GM12878 (cell line): ENCODE results near the gene GOLGA7B.

Experiments used
- EGR1 ChIP-seq, 2 experiments: IDR thresholded peaks; 1 replicate in 1 of 2; 2 replicates in 1 of 2; pipeline ENCODE4 v1.6.1; 2011 to 2012; ENCODE audit warnings: low read depth in 2 of 2, low read length in 2 of 2, borderline replicate concordance in 1 of 2, mild to moderate bottlenecking in 1 of 2, moderate library complexity in 1 of 2
- EP300 ChIP-seq, 2 experiments: fragments of 150-350 bp in 1 of 2; IDR thresholded peaks; 2 replicates each; pipeline ENCODE4 v1.6.1; 2011 to 2012; ENCODE audit warnings: low read depth in 2 of 2, low read length in 2 of 2, borderline replicate concordance in 1 of 2, improper control_type of control experiment in 1 of 2, inconsistent platforms in 1 of 2; ENCODE audit not compliant: control insufficient read depth in 1 of 2
- PBX3 ChIP-seq: IDR thresholded peaks from 2 replicates; pipeline ENCODE4 v1.6.1; 2011; ENCODE audit warnings: mild to moderate bottlenecking, low read depth, low read length, moderate library complexity; ENCODE audit not compliant: insufficient replicate concordance
- YY1 ChIP-seq: IDR thresholded peaks from 2 replicates; pipeline ENCODE4 v1.6.1; 2011; ENCODE audit warnings: low read depth, mild to moderate bottlenecking, low read length
- TF ChIP-seq, protein P1 (sequence below): IDR thresholded peaks from 2 replicates; pipeline ENCODE4 v1.6.1; 2011; ENCODE audit warnings: borderline replicate concordance, low read depth, mild to moderate bottlenecking, moderate library complexity, low read length; ENCODE audit not compliant: insufficient read depth, poor library complexity, severe bottlenecking
- TF ChIP-seq, protein P2 (sequence below), 3 experiments: IDR thresholded peaks in 2 of 3; conservative IDR thresholded peaks in 1 of 3; 2 replicates each; pipeline ENCODE4 v1.5.1; 2011; ENCODE audit warnings: low read depth in 3 of 3, low read length in 3 of 3, mild to moderate bottlenecking in 3 of 3, control low read depth in 2 of 3, moderate library complexity in 2 of 3, inconsistent platforms in 1 of 3, mixed read lengths in 1 of 3; ENCODE audit not compliant: control insufficient read depth in 2 of 3, insufficient read depth in 1 of 3; ENCODE audit errors: extremely low read depth in 1 of 3

- TF ChIP-seq PBX3 (no peak), EP300 (IDR thresholded peaks at IDR 0.05; ENCODE audit: borderline replicate concordance in 1 of 2, control insufficient read depth in 1 of 2, low read depth in 2 of 2, low read length in 2 of 2) (no peak), YY1 (no peak), EGR1 (IDR thresholded peaks at IDR 0.05; ENCODE audit: borderline replicate concordance in 1 of 2, low read depth in 2 of 2, low read length in 2 of 2) (no peak)
- TF ChIP-seq, protein P1, sequence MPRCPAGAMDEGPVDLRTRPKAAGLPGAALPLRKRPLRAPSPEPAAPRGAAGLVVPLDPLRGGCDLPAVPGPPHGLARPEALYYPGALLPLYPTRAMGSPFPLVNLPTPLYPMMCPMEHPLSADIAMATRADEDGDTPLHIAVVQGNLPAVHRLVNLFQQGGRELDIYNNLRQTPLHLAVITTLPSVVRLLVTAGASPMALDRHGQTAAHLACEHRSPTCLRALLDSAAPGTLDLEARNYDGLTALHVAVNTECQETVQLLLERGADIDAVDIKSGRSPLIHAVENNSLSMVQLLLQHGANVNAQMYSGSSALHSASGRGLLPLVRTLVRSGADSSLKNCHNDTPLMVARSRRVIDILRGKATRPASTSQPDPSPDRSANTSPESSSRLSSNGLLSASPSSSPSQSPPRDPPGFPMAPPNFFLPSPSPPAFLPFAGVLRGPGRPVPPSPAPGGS: no peak
- TF ChIP-seq, protein P2, sequence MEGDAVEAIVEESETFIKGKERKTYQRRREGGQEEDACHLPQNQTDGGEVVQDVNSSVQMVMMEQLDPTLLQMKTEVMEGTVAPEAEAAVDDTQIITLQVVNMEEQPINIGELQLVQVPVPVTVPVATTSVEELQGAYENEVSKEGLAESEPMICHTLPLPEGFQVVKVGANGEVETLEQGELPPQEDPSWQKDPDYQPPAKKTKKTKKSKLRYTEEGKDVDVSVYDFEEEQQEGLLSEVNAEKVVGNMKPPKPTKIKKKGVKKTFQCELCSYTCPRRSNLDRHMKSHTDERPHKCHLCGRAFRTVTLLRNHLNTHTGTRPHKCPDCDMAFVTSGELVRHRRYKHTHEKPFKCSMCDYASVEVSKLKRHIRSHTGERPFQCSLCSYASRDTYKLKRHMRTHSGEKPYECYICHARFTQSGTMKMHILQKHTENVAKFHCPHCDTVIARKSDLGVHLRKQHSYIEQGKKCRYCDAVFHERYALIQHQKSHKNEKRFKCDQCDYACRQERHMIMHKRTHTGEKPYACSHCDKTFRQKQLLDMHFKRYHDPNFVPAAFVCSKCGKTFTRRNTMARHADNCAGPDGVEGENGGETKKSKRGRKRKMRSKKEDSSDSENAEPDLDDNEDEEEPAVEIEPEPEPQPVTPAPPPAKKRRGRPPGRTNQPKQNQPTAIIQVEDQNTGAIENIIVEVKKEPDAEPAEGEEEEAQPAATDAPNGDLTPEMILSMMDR (IDR thresholded peaks at IDR 0.05 in 2 of 3, conservative IDR thresholded peaks at IDR 0.05 in 1 of 3; ENCODE audit: control insufficient read depth in 2 of 3, extremely low read depth in 1 of 3, insufficient read depth in 1 of 3, low read depth in 3 of 3, low read length in 3 of 3): no peak
Observed at GRCh38 chr10:97910661-97911060, 61.0 kb downstream of the GOLGA7B start.
